Gastroesophageal sphincter (tissue), 4 donors: ENCODE data around the gene SCGB3A2. TPM values are rescaled to one million over a fixed set of nuclear protein-coding genes. Genes with fewer than 3 reads are reported as not detected.

Source experiments
- ATAC-seq: fragments of 150-250 bp; one replicate; pipeline ENCODE4 v1.9.1; 2016; ENCODE audit warnings: mild to moderate bottlenecking, moderate library complexity
- H3K27ac ChIP-seq, 4 donors: fragments of 200-600 bp; sonication (generic) in 3 of 4; 1 replicate in 3 of 4; 2 replicates in 1 of 4; pipeline ENCODE4 v1.5.1; 2016 to 2019
- H3K27me3 ChIP-seq: fragments of 200-600 bp; sonication (generic); one replicate; pipeline ENCODE4 v1.5.1; 2019
- H3K36me3 ChIP-seq, 2 donors: fragments of 200-600 bp; sonication (generic); one replicate each; pipeline ENCODE4 v1.5.1; 2019; ENCODE audit warnings: control low read depth in 1 of 2
- H3K4me1 ChIP-seq, 3 donors: fragments of 200-600 bp; sonication (generic); 1 replicate in 2 of 3; 2 replicates in 1 of 3; pipeline ENCODE4 v1.5.1; 2016 to 2019; ENCODE audit warnings: control low read depth in 2 of 3
- H3K4me3 ChIP-seq, 2 donors: fragments of 200-600 bp; sonication (generic); one replicate each; pipeline ENCODE4 v1.5.1; 2019; ENCODE audit warnings: mild to moderate bottlenecking in 1 of 2, moderate library complexity in 1 of 2
- H3K9me3 ChIP-seq, 3 donors: fragments of 200-600 bp; sonication (generic); one replicate each; pipeline ENCODE4 v1.5.1; 2017 to 2019; ENCODE audit warnings: control low read depth in 2 of 3
- CTCF ChIP-seq, 4 experiments: fragments of 200-600 bp in 2 of 4; fragments of 450-650 bp in 2 of 4; sonication (generic) in 1 of 4; IDR thresholded peaks; one replicate each; pipeline ENCODE4 v1.5.1; 2017 to 2019; ENCODE audit warnings: antibody characterized with exemption in 4 of 4, mild to moderate bottlenecking in 2 of 4, moderate library complexity in 2 of 4
- EP300 ChIP-seq: sonication (generic); formaldehyde crosslinking; IDR thresholded peaks from one replicate; pipeline ENCODE4 v1.6.1; 2017; ENCODE audit warnings: antibody characterized with exemption, mild to moderate bottlenecking
- POLR2A ChIP-seq, 2 donors: fragments of 450-650 bp; IDR thresholded peaks; one replicate each; pipeline ENCODE4 v1.6.1; 2017; ENCODE audit warnings: antibody characterized with exemption in 2 of 2, mild to moderate bottlenecking in 2 of 2, moderate library complexity in 1 of 2
- POLR2AphosphoS5 ChIP-seq: sonication (generic); formaldehyde crosslinking; IDR thresholded peaks from one replicate; pipeline ENCODE4 v1.6.1; 2017; ENCODE audit warnings: antibody characterized with exemption
- WGBS, 2 donors: methylation state at CpG; one replicate each; pipeline ENCODE4 v1.1.5; 2018; ENCODE audit warnings: low coverage in 1 of 2; 5-methylcytosine and 5-hydroxymethylcytosine counted together
- total RNA-seq, 4 donors: library from RNA; depleted of rRNA; stranded (reverse); fragments of >200 nt; gene quantifications; one replicate each; pipeline ENCODE4 v1.1.0, GENCODE V29; 2016

Gene SCGB3A2
- total RNA-seq, 4 donors from 2014 or later: not detected

- Histone ChIP-seq H3K27me3 (no peaks in the 10 kb centered on the region), H3K4me3 (no peak overlapping the region), H3K36me3 (no peaks in the 10 kb centered on the region), H3K9me3 (no peaks in the 10 kb centered on the region), H3K27ac (no peak overlapping the region), H3K4me1 (no peaks in the 10 kb centered on the region)
- WGBS, 2 donors: 67% methylated on average over 3 of the region's 3 CpGs; no CpG with 5 or more reads in 1 of the 2 donors
- ATAC-seq: no peak
- TF ChIP-seq POLR2A (IDR thresholded peaks at IDR 0.05) (no peak), POLR2AphosphoS5 (no peak), CTCF (IDR thresholded peaks at IDR 0.05) (no peak), EP300 (no peak)
Observed at GRCh38 chr5:147918899-147919298, 40.4 kb downstream of the SCGB3A2 start.

GRCh38 chr5:147920420-147921030 is 42.0 kb downstream of the SCGB3A2 start:
- no peaks in the 10 kb centered on the region for H3K9me3 ChIP-seq
- H3K27ac ChIP-seq: no peak overlapping the region
- no peak overlapping the region for H3K4me3 ChIP-seq
- no peak for TF ChIP-seq POLR2A (IDR thresholded peaks at IDR 0.05)
- TF ChIP-seq EP300: no peak
- TF ChIP-seq CTCF (IDR thresholded peaks at IDR 0.05): no peak
- no peak for TF ChIP-seq POLR2AphosphoS5
- H3K36me3 ChIP-seq: no peaks in the 10 kb centered on the region
- no peaks in the 10 kb centered on the region for H3K27me3 ChIP-seq
- no peak for ATAC-seq
- WGBS, 2 donors: 79 to 91% methylated on average over 2 to 4 of the region's 4 CpGs
- H3K4me1 ChIP-seq: no peaks in the 10 kb centered on the region

- Histone ChIP-seq H3K27me3 (no peaks in the 10 kb centered on the region), H3K27ac (no peak overlapping the region), H3K9me3 (no peaks in the 10 kb centered on the region), H3K36me3 (no peaks in the 10 kb centered on the region), H3K4me3 (no peak overlapping the region), H3K4me1 (no peaks in the 10 kb centered on the region)
- WGBS, 2 donors: 67 to 79% methylated on average over 2 of the region's 2 CpGs
- ATAC-seq: no peak
- TF ChIP-seq CTCF (IDR thresholded peaks at IDR 0.05) (no peak), POLR2A (IDR thresholded peaks at IDR 0.05) (no peak), POLR2AphosphoS5 (no peak), EP300 (no peak)
Observed at GRCh38 chr5:147921136-147921535, 42.6 kb downstream of the SCGB3A2 start.

GRCh38 chr5:147925020-147925419 is 46.5 kb downstream of the SCGB3A2 start:
- 63 to 67% methylated on average over 3 to 4 of the region's 4 CpGs for WGBS, 2 donors
- H3K27me3 ChIP-seq: no peaks in the 10 kb centered on the region
- H3K4me3 ChIP-seq: no peak overlapping the region
- no peaks in the 10 kb centered on the region for H3K4me1 ChIP-seq
- no peak overlapping the region for H3K27ac ChIP-seq
- H3K9me3 ChIP-seq: no peaks in the 10 kb centered on the region
- H3K36me3 ChIP-seq: no peaks in the 10 kb centered on the region
- TF ChIP-seq POLR2AphosphoS5 (no peak), POLR2A (IDR thresholded peaks at IDR 0.05) (no peak), EP300 (no peak), CTCF (IDR thresholded peaks at IDR 0.05) (no peak)
- no peak for ATAC-seq

GRCh38 chr5:147927901-147928300 is 49.4 kb downstream of the SCGB3A2 start:
- 29 to 63% methylated on average over 2 to 3 of the region's 3 CpGs for WGBS, 2 donors
- TF ChIP-seq POLR2AphosphoS5: no peak
- TF ChIP-seq CTCF (IDR thresholded peaks at IDR 0.05): no peak
- no peak for TF ChIP-seq EP300
- TF ChIP-seq POLR2A (IDR thresholded peaks at IDR 0.05): no peak
- no peak overlapping the region for H3K4me3 ChIP-seq
- no peaks in the 10 kb centered on the region for H3K27me3 ChIP-seq
- no peaks in the 10 kb centered on the region for H3K36me3 ChIP-seq
- no peak overlapping the region for H3K27ac ChIP-seq
- H3K9me3 ChIP-seq: no peaks in the 10 kb centered on the region
- H3K4me1 ChIP-seq: no peaks in the 10 kb centered on the region
- ATAC-seq: no peak
